Measurements from ENCODE around the gene SLC16A11. TPM values are rescaled to one million over a fixed set of nuclear protein-coding genes. Genes with fewer than 3 reads are reported as not detected.

Gene SLC16A11
- total and polyA plus RNA-seq, 9 of the 15 experiments (the other 6 are each of a cell fraction or from before 2014, with no cell fraction given) = not detected

DNA sequence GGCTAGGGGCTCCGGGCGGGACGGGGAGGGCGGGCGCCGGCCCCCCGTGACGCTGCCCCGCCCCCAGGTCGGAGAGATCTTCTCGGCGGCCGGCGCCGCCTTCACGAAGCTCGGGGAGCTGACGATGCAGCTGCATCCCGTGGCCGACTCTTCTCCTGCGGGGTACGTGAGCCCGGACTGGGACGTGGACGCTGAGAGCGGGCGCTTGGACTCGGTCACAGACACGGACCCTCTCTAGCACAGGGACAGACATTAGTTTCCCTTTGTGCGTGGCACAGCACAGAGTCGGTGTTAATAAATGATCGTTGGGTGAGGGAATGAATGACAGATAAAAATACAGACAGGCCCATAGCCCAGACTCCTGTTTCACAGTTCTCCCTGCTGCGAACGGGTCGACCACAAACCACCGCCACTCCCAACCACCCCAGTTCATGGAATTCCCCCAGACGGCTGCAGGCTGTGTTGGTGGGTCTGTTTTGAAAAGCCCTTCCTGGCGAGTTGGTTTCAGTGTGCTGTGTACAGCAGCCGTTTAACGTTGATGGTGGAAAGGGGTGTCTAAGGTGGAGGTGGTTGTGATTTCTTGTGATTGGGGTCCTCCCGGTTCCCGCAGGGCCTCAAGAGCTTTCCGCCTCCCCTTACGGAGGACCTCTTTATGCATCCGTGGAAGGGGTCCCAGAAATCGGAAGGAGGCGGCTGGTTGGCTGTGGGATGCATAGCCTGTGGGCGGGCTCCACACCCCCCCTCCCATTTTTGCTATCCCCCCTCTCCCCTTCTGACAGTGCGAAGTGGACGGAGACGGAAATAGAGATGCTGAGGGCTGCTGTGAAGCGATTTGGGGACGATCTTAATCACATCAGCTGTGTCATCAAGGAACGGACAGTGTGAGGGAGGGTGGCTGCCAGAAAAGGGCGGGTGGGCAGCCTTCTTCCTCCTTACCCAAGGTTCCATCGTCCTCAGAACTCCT, 28.6 kb downstream of the SLC16A11 start (continued):
- no peak for TF ChIP-seq ZNF584 (CRISPR knock-in tag; IDR thresholded peaks at IDR 0.05; ENCODE audit: low read depth)
- TF ChIP-seq KDM2B (CRISPR knock-in tag; IDR thresholded peaks at IDR 0.05) = no peak
- TF ChIP-seq ZNF175 (CRISPR knock-in tag; IDR thresholded peaks at IDR 0.05; ENCODE audit: low read depth) = no peak
- TF ChIP-seq SOX6 (IDR thresholded peaks at IDR 0.05) = no peak
- 0 out of 4 replicates have a peak, but pooled peaks of 1 of the 2 experiments have one; percentile 35 for TF ChIP-seq RCOR1 (IDR thresholded peaks at IDR 0.05; ENCODE audit: borderline replicate concordance in 1 of 2, low read depth in 2 of 2, low read length in 2 of 2)
- no peak for TF ChIP-seq ELF2 (CRISPR knock-in tag; IDR thresholded peaks at IDR 0.05)
- TF ChIP-seq, protein P1, sequence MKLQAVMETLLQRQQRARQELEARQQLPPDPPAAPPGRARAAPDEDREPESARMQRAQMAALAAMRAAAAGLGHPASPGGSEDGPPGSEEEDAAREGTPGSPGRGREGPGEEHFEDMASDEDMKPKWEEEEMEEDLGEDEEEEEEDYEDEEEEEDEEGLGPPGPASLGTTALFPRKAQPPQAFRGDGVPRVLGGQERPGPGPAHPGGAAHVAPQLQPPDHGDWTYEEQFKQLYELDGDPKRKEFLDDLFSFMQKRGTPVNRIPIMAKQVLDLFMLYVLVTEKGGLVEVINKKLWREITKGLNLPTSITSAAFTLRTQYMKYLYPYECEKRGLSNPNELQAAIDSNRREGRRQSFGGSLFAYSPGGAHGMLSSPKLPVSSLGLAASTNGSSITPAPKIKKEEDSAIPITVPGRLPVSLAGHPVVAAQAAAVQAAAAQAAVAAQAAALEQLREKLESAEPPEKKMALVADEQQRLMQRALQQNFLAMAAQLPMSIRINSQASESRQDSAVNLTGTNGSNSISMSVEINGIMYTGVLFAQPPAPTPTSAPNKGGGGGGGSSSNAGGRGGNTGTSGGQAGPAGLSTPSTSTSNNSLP (IDR thresholded peaks at IDR 0.05; ENCODE audit: borderline replicate concordance, low read depth, low read length) = no peak
- no peak for TF ChIP-seq KAT2B (IDR thresholded peaks at IDR 0.05; ENCODE audit: low read depth, low read length)
- TF ChIP-seq SRF (CRISPR knock-in tag; IDR thresholded peaks at IDR 0.05) = peak in 1 of 2 experiments; percentile 70; a peak in 2 of 4 replicates
- no peak for TF ChIP-seq TSC22D4 (tag; IDR thresholded peaks at IDR 0.05)
- TF ChIP-seq, protein P2, sequence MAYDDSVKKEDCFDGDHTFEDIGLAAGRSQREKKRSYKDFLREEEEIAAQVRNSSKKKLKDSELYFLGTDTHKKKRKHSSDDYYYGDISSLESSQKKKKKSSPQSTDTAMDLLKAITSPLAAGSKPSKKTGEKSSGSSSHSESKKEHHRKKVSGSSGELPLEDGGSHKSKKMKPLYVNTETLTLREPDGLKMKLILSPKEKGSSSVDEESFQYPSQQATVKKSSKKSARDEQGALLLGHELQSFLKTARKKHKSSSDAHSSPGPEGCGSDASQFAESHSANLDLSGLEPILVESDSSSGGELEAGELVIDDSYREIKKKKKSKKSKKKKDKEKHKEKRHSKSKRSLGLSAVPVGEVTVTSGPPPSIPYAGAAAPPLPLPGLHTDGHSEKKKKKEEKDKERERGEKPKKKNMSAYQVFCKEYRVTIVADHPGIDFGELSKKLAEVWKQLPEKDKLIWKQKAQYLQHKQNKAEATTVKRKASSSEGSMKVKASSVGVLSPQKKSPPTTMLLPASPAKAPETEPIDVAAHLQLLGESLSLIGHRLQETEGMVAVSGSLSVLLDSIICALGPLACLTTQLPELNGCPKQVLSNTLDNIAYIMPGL (CRISPR knock-in tag; IDR thresholded peaks at IDR 0.05) = no peak
- TF ChIP-seq KDM1A (IDR thresholded peaks at IDR 0.05) = no peak
- no peak for TF ChIP-seq MYBL2 (IDR thresholded peaks at IDR 0.05; ENCODE audit: low read depth)
- TF ChIP-seq MYBL2 (CRISPR knock-in tag; IDR thresholded peaks at IDR 0.05; ENCODE audit: borderline replicate concordance) = no peak
- TF ChIP-seq, protein P3, sequence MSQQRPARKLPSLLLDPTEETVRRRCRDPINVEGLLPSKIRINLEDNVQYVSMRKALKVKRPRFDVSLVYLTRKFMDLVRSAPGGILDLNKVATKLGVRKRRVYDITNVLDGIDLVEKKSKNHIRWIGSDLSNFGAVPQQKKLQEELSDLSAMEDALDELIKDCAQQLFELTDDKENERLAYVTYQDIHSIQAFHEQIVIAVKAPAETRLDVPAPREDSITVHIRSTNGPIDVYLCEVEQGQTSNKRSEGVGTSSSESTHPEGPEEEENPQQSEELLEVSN (IDR thresholded peaks at IDR 0.05; ENCODE audit: borderline replicate concordance in 1 of 2, extremely low read depth in 1 of 2, insufficient read depth in 1 of 2, insufficient read length in 1 of 2, low read depth in 1 of 2, low read length in 1 of 2, poor library complexity in 1 of 2, severe bottlenecking in 1 of 2) = no peak
- no peak for TF ChIP-seq HMGN3 (IDR thresholded peaks at IDR 0.05; ENCODE audit: borderline replicate concordance, extremely low read depth, insufficient read length, low read depth, low read length)
- TF ChIP-seq SIN3B (IDR thresholded peaks at IDR 0.05; ENCODE audit: low read depth) = no peak
- no peak for TF ChIP-seq HNRNPH1 (optimal IDR thresholded peaks at IDR 0.05; ENCODE audit: low read depth, low read length)
- TF ChIP-seq NFIX (CRISPR knock-in tag; IDR thresholded peaks at IDR 0.05; ENCODE audit: low read depth) = no peak
